ENCODE results near the gene PLB1. TPM values are rescaled to one million over a fixed set of nuclear protein-coding genes. Genes with fewer than 3 reads are reported as not detected.

The PLB1 gene
- polyA plus RNA-seq, 1 experiment, result 1.4 TPM

GRCh38 chr2:28496781-28497180 is 921 bp downstream of the PLB1 start:
- CTCF ChIA-PET, result no interaction called here
- Histone ChIP-seq H3K9me3 (ENCODE audit: control insufficient read depth, insufficient read depth, low read length) (no peaks in the 10 kb centered on the region), H3K27ac (ENCODE audit: low read depth, low read length) (no peak overlapping the region), H3K27me3 (ENCODE audit: control insufficient read depth, insufficient read depth, low read length) (peaks cover 34% of the 10 kb centered on the region), H3K4me3 (ENCODE audit: low read depth, low read length) (no peak overlapping the region)
- TF ChIP-seq CTCF (IDR thresholded peaks at IDR 0.05; ENCODE audit: low read depth, low read length), result no peak
- no peak for DNase-seq (ENCODE audit: low read depth, low spot score)
- POLR2A ChIA-PET, result no interaction called here

- no peaks in the 10 kb centered on the region for H3K9me3 ChIP-seq (ENCODE audit: control insufficient read depth, insufficient read depth, low read length)
- peaks cover 34% of the 10 kb centered on the region for H3K27me3 ChIP-seq (ENCODE audit: control insufficient read depth, insufficient read depth, low read length)
- H3K4me3 ChIP-seq (ENCODE audit: low read depth, low read length), result no peak overlapping the region
- ChIA-PET POLR2A (no interaction called here), CTCF (no interaction called here)
- no peak for DNase-seq (ENCODE audit: low read depth, low spot score)
- no peak overlapping the region for H3K27ac ChIP-seq (ENCODE audit: low read depth, low read length)
- no peak for TF ChIP-seq CTCF (IDR thresholded peaks at IDR 0.05; ENCODE audit: low read depth, low read length)
These were observed 1.3 kb downstream of the PLB1 start for GRCh38 chr2:28497206-28497605.

- POLR2A ChIA-PET, result no interaction called here
- CTCF ChIA-PET, result no interaction called here
These were observed 3.4 kb downstream of the PLB1 start for GRCh38 chr2:28499282-28499681.

GRCh38 chr2:28505361-28505760 is 9.5 kb downstream of the PLB1 start:
- TF ChIP-seq CTCF (IDR thresholded peaks at IDR 0.05; ENCODE audit: low read depth, low read length), result no peak
- POLR2A ChIA-PET, result no interaction called here
- DNase-seq (ENCODE audit: low read depth, low spot score), result no peak
- Histone ChIP-seq H3K27ac (ENCODE audit: low read depth, low read length) (no peak overlapping the region), H3K9me3 (ENCODE audit: control insufficient read depth, insufficient read depth, low read length) (no peaks in the 10 kb centered on the region), H3K27me3 (ENCODE audit: control insufficient read depth, insufficient read depth, low read length) (peaks cover 6% of the 10 kb centered on the region), H3K4me3 (ENCODE audit: low read depth, low read length) (no peak overlapping the region)
- CTCF ChIA-PET, result interaction anchor here (0.9 kb wide), 1 partner anchor 823 kb away, joined by 3 read pairs; no protein-coding TSS in a partner anchor

More at GRCh38 chr2:28499282-28499681, 3.4 kb downstream of the PLB1 start:
- peaks cover 34% of the 10 kb centered on the region for H3K27me3 ChIP-seq (ENCODE audit: control insufficient read depth, insufficient read depth, low read length)
- no peak overlapping the region for H3K27ac ChIP-seq (ENCODE audit: low read depth, low read length)
- DNase-seq (ENCODE audit: low read depth, low spot score), result no peak
- no peaks in the 10 kb centered on the region for H3K9me3 ChIP-seq (ENCODE audit: control insufficient read depth, insufficient read depth, low read length)
- no peak overlapping the region for H3K4me3 ChIP-seq (ENCODE audit: low read depth, low read length)
- no peak for TF ChIP-seq CTCF (IDR thresholded peaks at IDR 0.05; ENCODE audit: low read depth, low read length)

- Histone ChIP-seq H3K9me3 (ENCODE audit: control insufficient read depth, insufficient read depth, low read length) (no peaks in the 10 kb centered on the region), H3K4me3 (ENCODE audit: low read depth, low read length) (no peak overlapping the region), H3K27ac (ENCODE audit: low read depth, low read length) (no peak overlapping the region), H3K27me3 (ENCODE audit: control insufficient read depth, insufficient read depth, low read length) (peaks cover 3% of the 10 kb centered on the region)
- CTCF ChIA-PET, result interaction anchor here (0.9 kb wide), 1 partner anchor 823 kb away, joined by 4 read pairs; no protein-coding TSS in a partner anchor
- TF ChIP-seq CTCF (IDR thresholded peaks at IDR 0.05; ENCODE audit: low read depth, low read length), result no peak
- POLR2A ChIA-PET, result no interaction called here
- DNase-seq (ENCODE audit: low read depth, low spot score), result no peak
These were observed 10.5 kb downstream of the PLB1 start for GRCh38 chr2:28506112-28506910.
